ENCODE results near the gene ZNF792.
"Not testable (repeated sequence)": the region's sequence is repeated elsewhere in the genome, so short reads cannot be mapped to it uniquely, and the experiment has no call there.

Gene ZNF792

DNA sequence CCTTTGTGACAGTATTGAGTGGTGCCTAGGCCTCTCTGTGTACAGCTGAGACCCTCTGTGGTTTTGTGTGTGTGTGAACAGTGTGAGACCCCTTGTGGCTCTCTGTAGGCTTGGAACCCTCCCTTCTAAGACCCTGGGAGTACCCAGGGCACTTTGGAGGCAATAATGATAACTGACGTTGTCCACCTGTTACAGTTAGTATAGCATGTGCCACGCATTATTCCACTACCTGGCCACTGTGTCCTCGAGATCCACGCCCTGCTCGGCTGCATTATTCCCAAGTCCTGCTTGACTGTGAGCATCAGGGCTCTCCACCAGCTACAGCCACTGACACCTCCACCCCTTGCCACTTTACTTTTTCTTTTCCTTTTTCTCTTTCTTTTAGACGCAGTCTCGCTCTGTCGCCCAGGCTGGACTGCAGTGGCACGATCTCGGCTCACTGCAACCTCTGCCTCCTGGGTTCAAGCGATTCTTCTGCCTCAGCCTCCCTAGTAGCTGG, 38.1 kb upstream of the ZNF792 start:
- no peak for ATAC-seq
- Mint-ChIP-seq H3K4me1 (peaks cover 74% of the 10 kb centered on the region), H3K27ac (peak overlapping the region; percentile 87), H3K27me3 (no peaks in the 10 kb centered on the region), H3K36me3 (peaks cover 49% of the 10 kb centered on the region), H3K4me3 (peak overlapping the region; percentile 89), H3K9me3 (no peaks in the 10 kb centered on the region)

DNA sequence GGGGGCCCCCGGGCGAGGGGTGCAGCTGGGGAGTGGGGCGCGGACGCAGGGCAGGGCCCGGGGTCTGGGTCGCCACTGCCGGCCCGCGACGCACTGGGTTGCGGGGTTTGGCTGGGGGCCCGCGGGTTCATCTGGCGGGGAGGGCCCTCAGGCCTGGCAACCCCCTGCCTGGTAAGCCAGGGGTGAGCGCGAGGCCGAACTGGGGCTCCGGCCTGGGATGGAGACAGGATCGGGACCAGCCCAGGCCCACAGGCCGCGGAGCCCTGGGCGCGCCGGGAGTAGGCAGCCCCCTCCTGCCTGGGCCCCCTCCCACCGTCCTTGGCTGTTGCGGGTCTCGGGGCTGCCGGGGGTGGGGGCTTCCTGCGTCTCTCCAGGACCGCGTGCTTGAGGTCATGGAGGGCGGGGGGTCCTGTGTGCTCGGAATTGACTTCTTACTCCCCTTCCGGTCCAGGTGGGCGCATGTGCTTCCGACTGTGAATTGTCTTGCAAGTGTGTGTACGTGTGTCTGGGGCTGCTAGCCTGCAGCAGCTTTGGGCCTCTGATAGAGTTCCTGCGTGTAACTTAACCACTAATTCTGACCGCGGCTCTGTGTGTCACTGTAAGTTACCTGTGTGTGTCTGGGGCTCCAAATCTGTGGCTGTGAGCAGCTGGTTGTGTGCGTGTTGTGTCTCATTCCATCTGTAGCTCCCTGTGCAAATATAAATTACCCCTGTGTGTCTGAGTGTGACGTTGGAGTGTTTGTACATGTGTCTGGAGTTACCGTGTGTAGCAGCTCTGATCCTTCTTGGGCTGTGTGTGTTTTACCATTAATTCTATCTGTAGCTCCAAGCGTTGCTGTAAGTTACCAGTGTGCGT, 36.8 kb upstream of the ZNF792 start:
- Mint-ChIP-seq H3K36me3 (peaks cover 40% of the 10 kb centered on the region), H3K4me3 (peak overlapping the region; percentile 89)

DNA sequence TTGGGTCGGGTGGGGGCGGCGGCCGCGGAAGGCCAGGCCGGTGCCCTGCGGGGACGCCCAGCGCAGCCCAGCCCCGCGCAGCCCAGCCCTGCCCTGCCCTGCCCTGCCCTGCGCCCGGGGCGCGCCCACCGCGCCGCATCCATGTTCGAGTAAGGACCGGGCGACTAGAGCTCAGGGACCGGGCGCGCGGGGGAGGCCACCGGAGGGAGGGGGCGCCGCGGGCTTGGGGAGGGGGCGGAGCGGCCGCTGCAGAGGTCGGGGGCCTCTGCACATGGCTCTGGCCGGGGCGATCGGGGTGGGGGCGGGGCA, 36.3 kb upstream of the ZNF792 start:
- no peak for ATAC-seq
- Mint-ChIP-seq H3K9me3 (no peaks in the 10 kb centered on the region), H3K27ac (peak overlapping the region; percentile 87)

More for the DNA sequence above, 36.8 kb upstream of the ZNF792 start:
- H3K27ac Mint-ChIP-seq = peak overlapping the region; percentile 87
- peak; percentile 17 for ATAC-seq
- H3K4me1 Mint-ChIP-seq = peaks cover 70% of the 10 kb centered on the region
- H3K9me3 Mint-ChIP-seq = no peaks in the 10 kb centered on the region
- H3K27me3 Mint-ChIP-seq = no peaks in the 10 kb centered on the region

DNA sequence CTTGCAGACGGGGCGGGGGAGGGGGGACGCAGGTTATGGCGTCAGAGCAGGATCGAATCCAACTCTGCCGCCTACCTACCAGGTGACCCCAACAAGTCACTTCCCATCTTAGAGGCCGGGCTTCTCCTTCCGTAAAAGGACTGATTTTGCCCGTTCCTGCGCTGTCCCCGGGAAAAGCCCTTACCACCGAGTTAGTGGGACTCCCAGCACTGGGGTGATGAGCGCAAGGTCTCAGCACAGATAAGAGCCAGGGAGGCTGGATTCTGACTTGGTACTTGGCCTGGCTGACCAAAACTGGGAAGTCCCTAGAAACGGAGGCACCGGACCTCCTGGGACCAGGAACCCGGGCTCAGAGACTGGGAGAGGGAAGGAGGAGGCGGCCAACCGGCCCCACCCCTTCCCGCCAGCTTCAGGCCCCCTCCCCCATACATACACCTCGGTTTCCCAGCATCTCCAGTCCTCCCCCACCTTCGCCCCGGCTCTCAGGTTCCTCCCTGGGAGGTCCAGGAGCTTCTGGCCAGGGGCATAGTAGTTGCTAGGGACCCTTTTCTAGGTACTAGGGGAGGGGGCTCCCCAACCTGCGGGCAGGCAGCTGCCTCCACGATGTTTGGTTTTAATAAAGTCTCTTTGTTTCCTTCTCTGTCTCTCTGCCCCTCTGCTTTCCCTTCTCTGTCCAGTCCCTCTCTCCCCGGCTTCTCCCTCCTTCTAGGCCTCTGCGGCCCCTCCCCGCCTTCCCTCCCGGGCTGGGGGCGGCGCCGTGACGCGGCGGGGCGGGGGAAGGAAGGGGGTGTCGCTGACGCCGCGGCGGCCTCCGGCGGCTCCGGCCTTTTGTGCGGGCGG, 35.7 kb upstream of the ZNF792 start, which contains the start of gene GRAMD1A:
TSS of gene GRAMD1A (plus strand) at position 826 of the 840 bp plus-strand sequence. CDS start 156 bp downstream, outside the sequence.
- H3K4me3 Mint-ChIP-seq = peak within 1 kb of the TSS; percentile 89
- H3K9me3 Mint-ChIP-seq = no peaks in the 10 kb centered on the region
- H3K36me3 Mint-ChIP-seq = peaks cover 31% of the 10 kb centered on the region
- ATAC-seq = peak; percentile 79
- H3K27me3 Mint-ChIP-seq = no peaks in the 10 kb centered on the region
- H3K4me1 Mint-ChIP-seq = peaks cover 62% of the 10 kb centered on the region
- H3K27ac Mint-ChIP-seq = peak within 1 kb of the TSS; percentile 87

More for the DNA sequence above, 36.3 kb upstream of the ZNF792 start:
- H3K27me3 Mint-ChIP-seq = no peaks in the 10 kb centered on the region
- peak overlapping the region; percentile 89 for H3K4me3 Mint-ChIP-seq
- H3K4me1 Mint-ChIP-seq = peaks cover 67% of the 10 kb centered on the region
- peaks cover 34% of the 10 kb centered on the region for H3K36me3 Mint-ChIP-seq

DNA sequence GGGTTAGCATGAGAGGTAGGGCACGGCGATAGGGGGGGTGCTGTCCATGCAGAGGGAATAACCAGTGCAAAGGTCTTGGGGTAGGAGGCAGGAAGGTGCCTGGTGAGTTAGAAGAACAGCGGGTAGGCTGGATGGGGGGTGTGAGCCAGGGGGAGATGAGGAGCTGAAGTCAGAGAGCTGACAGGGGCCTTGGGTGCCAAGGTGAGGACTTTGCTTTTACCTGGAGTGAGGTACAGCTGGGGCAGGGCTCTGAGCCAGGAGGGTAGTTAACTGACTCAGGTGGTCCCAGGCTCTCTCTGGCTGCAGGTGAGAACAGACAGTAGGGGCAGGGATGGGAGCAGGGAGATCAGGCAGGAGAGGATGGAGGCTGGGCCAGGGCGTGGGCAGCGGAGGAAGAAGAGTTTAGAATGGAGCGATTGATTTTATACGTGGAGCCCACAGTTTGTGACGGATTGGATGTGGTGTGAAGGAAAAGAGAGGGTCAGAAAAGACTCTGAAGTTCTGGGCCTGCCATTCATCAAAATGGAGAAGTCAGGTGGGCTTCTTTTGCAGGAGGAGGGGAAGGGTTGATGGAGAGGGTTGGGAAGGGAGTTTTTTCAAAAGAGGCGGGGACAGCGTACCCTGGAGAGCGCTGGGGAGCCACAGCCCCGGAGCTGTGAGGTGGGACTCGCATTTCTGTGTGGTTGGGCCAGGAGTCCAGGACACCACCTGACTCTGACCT, 34.9 kb upstream of the ZNF792 start:
- H3K27ac Mint-ChIP-seq = peak overlapping the region; percentile 87
- H3K4me1 Mint-ChIP-seq = peaks cover 62% of the 10 kb centered on the region
- H3K36me3 Mint-ChIP-seq = peaks cover 26% of the 10 kb centered on the region
- H3K4me3 Mint-ChIP-seq = peak overlapping the region; percentile 88
- H3K9me3 Mint-ChIP-seq = no peaks in the 10 kb centered on the region
- peak; percentile 46 for ATAC-seq
- peaks cover 5% of the 10 kb centered on the region for H3K27me3 Mint-ChIP-seq

DNA sequence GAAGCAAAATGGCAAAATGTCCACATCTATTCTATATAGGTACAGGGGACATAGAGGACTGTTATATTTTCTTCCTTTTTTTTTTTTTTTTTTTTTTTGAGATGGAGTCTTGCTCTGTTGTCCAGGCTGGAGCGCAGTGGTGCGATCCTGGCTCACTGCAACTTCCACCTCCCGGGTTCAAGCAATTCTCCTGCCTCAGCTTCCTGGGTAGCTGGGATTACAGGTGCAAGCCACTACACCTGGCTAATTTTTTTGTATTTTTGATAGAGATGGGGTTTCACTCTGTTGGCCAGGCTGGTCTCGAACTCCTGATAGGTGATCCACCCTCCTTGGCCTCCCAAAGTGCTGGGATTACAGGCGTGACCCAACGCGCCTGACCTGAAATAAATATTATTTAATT, 34.2 kb upstream of the ZNF792 start:
- not testable (repeated sequence) for H3K9me3 Mint-ChIP-seq, H3K4me3 Mint-ChIP-seq, ATAC-seq
- Mint-ChIP-seq H3K4me1 (peaks cover 57% of the 10 kb centered on the region), H3K27me3 (peaks cover 11% of the 10 kb centered on the region), H3K36me3 (peaks cover 24% of the 10 kb centered on the region), H3K27ac (peak overlapping the region; percentile 87)

DNA sequence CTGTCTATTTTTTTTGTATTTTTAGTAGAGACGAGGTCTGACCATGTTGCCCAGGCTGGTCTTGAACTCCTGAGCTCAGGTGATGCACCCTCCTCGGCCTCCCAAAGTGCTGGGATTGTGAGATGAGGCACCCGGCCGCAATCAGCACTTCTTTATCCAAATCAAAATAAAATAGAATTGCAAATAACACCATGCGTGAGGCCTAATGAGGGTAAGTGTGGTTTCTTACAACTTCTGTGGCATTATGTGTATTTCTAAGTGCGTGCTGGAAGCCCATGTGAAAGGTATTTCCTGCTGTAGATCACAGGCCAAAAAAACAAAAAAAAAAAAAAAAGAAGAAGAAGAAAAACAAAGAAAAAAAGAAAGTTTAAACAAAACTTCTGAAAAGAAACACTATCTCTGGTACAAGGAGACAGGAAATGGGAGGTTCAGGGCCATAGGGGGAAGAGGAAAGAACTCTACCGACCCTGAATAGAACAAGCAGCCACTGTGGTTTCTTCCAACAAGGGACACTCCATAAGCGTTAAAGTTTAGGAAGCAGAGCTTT, 33.1 kb upstream of the ZNF792 start:
- no peak overlapping the region for H3K4me3 Mint-ChIP-seq
- ATAC-seq = no peak
- H3K27me3 Mint-ChIP-seq = peaks cover 14% of the 10 kb centered on the region
- H3K9me3 Mint-ChIP-seq = no peaks in the 10 kb centered on the region
- H3K4me1 Mint-ChIP-seq = peaks cover 46% of the 10 kb centered on the region
- peaks cover 13% of the 10 kb centered on the region for H3K36me3 Mint-ChIP-seq
- H3K27ac Mint-ChIP-seq = peak overlapping the region; percentile 77

DNA sequence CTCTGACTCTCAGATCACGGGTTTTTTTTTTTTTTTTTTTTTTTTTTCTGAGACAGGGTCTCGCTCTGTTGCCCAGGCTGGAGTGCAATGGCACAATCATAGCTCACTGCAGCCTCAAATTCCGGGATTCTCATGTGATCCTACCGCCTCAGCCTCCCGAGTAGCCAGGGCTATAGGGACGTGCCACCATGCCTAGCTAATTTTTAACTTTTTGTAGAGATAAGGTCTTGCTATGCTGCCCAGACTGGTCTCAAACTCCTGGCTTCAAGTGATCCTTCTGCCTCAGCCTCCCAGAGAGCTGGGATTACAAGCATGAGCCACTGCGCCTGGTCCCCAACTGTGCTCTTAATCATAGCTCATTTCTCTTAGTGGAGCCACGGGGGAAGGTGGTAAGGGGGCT, 31.5 kb upstream of the ZNF792 start:
- Mint-ChIP-seq H3K9me3 (no peaks in the 10 kb centered on the region), H3K27me3 (peaks cover 19% of the 10 kb centered on the region), H3K36me3 (no peaks in the 10 kb centered on the region), H3K27ac (no peak overlapping the region), H3K4me3 (no peak overlapping the region), H3K4me1 (peaks cover 41% of the 10 kb centered on the region)
- no peak for ATAC-seq

DNA sequence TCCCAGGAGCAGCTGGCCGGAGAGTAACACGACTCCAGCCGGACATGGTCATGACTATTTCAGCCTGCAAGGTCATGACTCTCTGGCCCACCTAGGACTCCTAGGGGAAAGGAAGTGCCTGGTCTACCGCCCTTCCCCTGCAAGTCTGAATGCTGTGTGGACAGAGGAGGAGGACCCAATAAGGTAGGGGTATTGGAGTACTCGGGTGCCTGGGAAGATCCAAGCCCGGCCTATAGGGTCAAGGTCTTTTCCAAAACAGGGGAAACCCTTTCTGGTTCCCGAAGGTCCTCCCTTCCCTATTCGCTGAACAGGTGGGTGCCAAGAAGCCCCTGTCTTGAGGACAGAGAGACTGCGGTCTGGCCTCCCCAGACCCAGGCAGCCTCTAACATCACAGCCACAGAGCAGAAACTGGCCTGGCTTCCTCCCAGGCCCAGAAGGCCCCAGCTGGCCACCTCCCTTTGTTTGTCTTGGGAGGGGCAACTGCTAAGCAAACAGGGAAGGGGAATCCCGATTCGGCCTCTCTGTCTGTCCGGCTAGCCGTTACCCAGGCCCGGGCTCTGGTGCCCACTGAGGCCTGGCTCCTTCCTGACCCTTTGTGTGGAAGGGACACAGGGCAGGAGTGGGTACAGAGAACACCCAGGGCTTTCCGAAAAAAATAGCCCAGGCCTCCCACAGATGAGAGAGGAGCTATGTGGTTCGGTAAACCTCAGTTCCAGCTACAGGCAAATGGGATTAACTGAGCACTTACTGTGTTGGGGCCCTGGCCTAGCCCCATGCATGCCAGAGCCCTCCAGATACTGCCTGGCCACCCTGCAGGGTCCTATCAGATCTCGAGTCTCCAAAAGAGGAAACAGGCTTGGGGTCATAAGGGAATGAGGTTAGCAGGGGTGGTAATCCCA, 30.9 kb upstream of the ZNF792 start:
- no peaks in the 10 kb centered on the region for H3K36me3 Mint-ChIP-seq
- peaks cover 19% of the 10 kb centered on the region for H3K27me3 Mint-ChIP-seq
- no peak overlapping the region for H3K4me3 Mint-ChIP-seq
- peaks cover 48% of the 10 kb centered on the region for H3K4me1 Mint-ChIP-seq
- H3K27ac Mint-ChIP-seq = peak overlapping the region; percentile 31
- H3K9me3 Mint-ChIP-seq = no peaks in the 10 kb centered on the region
- no peak for ATAC-seq

DNA sequence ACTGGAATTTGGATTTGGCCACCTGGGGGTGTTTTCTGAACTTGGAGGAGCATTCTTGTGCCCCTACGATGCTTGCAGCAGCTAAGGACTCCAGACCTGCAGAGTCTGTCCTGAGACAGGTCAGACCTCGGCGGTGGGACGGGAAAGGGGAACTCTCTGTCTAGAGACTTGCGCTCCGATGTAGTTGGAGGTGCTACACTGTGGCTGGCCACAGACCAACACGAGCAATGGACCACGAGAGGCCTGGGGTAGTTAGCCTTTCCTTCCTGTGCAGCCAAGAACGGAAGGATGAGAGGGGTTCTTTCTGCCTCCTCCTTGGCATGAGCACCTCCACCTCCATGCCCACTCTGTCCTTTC, 30.2 kb upstream of the ZNF792 start:
- H3K4me3 Mint-ChIP-seq = no peak overlapping the region
- peaks cover 51% of the 10 kb centered on the region for H3K4me1 Mint-ChIP-seq
- H3K9me3 Mint-ChIP-seq = no peaks in the 10 kb centered on the region
- peaks cover 19% of the 10 kb centered on the region for H3K27me3 Mint-ChIP-seq
- ATAC-seq = no peak
- no peaks in the 10 kb centered on the region for H3K36me3 Mint-ChIP-seq
- H3K27ac Mint-ChIP-seq = peak overlapping the region; percentile 31

DNA sequence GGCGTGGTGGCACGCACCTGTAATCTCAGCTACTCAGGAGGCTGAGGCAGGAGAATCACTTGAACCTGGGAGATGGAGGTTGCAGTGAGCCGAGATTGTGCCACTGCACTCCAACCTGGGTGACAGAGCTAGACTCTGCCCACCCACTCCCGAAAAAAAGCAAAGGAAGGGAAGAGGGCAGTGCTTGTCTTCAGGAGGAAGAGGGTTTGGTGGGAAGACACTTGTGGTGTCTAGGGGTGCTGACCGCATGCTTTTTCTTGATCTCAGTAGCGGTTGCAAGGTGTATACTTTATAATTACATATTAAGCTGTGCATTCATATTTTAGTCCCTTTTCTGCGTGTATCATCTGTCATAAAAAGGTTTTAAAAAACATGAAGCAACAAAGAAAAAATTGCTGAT, 28.6 kb upstream of the ZNF792 start:
- peaks cover 19% of the 10 kb centered on the region for H3K27me3 Mint-ChIP-seq
- H3K27ac Mint-ChIP-seq = peak overlapping the region; percentile 93
- ATAC-seq, H3K36me3 Mint-ChIP-seq, H3K9me3 Mint-ChIP-seq, H3K4me3 Mint-ChIP-seq: not testable (repeated sequence)
- H3K4me1 Mint-ChIP-seq = peaks cover 52% of the 10 kb centered on the region

DNA sequence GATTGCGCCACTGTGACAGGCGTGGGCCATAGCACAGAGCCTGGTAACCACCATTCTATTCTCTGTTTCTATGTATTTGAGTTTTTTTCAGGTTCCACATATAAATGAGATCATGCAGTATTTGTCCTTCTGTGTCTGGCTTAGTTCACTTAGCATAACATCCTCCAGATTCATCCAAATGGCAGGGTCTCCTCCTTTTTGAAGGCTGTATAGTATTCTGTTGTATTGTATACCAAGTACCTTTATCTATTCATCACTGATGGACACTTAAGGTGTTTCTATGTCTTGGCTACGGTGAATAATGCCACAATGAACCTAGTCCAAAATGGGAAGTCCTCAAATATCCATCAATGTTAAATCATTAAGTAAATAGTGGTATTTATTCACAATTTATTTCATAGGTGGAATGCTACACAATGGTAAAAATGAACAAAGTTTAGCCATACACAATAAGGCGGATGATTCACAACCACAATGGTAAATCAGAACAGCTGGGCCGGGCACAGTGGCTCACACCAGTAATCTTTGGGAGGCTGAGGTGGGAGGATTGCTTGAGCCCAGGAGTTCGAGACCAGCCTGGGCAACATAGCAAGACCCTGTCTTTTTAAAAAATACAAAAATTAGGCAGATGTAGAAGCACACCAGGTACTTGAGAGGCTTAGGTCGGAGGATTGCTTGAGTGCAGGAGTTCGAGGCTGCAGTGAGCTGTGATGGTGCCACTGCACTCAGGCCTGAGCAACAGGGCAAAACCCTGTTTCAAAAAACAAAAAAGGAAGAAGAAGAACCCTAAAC, 27.7 kb upstream of the ZNF792 start:
- no peak for ATAC-seq
- H3K27me3 Mint-ChIP-seq = peaks cover 19% of the 10 kb centered on the region
- peak overlapping the region; percentile 93 for H3K27ac Mint-ChIP-seq
- H3K9me3 Mint-ChIP-seq = no peaks in the 10 kb centered on the region
- peaks cover 47% of the 10 kb centered on the region for H3K4me1 Mint-ChIP-seq
- H3K36me3 Mint-ChIP-seq = no peaks in the 10 kb centered on the region
- no peak overlapping the region for H3K4me3 Mint-ChIP-seq

DNA sequence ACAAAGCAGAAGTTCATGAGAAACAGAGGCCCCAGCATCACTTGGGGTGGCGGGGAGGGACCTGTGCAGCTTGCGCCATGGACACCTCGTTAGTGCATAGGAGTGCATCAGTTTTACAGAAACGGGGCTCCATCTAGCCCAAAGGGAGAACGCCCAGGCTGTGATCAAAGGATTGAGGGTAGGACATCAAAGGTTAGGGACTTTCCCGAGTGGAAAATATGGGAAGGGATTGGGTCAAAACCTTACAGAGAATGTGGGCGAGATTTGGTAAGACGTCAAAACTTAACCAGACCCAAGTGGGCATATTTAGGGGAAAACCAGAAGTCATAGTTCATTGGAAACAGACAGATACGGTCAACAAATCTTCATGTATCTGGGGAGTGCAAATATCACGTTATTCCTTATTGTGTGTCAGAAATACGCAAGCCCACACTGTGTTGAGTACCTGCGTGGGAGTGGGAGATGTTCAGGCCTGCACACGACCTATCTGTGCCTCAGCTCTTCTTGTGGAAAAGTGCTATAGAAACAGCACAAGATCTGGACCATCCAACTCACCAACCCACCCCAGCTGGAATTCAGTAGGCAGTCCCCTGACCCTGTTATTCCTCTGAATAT, 26.7 kb upstream of the ZNF792 start:
- peak; percentile 86 for ATAC-seq
- Mint-ChIP-seq H3K4me3 (no peak overlapping the region), H3K36me3 (no peaks in the 10 kb centered on the region), H3K27me3 (peaks cover 24% of the 10 kb centered on the region), H3K27ac (peak overlapping the region; percentile 93), H3K9me3 (no peaks in the 10 kb centered on the region), H3K4me1 (peaks cover 51% of the 10 kb centered on the region)

Data from stimulated activated memory B cell treated with anti-CD40 and anti-IgM and Interleukin-4, amounts not matched to agents 10 μg/mL and 1 μg/mL and 100 μg/mL, for 72 hours (primary cell).